Stimulated activated CD4-positive, alpha-beta T cell treated with anti-CD3 and anti-CD28 coated beads, Interleukin-1b, Interleukin-23, amount 100 ng/mL, for 24 hours (primary cell): ENCODE results near the gene DAP.
"Not testable (repeated sequence)": the region's sequence is repeated elsewhere in the genome, so short reads cannot be mapped to it uniquely, and the experiment has no call there.

Experiments used
- DNase-seq, 4 experiments: peaks; one replicate each; pipeline ENCODE4 v3.0.0-alpha.2; 2020; ENCODE audit warnings: low read depth in 4 of 4, low spot score in 1 of 4

DAP gene

DNA sequence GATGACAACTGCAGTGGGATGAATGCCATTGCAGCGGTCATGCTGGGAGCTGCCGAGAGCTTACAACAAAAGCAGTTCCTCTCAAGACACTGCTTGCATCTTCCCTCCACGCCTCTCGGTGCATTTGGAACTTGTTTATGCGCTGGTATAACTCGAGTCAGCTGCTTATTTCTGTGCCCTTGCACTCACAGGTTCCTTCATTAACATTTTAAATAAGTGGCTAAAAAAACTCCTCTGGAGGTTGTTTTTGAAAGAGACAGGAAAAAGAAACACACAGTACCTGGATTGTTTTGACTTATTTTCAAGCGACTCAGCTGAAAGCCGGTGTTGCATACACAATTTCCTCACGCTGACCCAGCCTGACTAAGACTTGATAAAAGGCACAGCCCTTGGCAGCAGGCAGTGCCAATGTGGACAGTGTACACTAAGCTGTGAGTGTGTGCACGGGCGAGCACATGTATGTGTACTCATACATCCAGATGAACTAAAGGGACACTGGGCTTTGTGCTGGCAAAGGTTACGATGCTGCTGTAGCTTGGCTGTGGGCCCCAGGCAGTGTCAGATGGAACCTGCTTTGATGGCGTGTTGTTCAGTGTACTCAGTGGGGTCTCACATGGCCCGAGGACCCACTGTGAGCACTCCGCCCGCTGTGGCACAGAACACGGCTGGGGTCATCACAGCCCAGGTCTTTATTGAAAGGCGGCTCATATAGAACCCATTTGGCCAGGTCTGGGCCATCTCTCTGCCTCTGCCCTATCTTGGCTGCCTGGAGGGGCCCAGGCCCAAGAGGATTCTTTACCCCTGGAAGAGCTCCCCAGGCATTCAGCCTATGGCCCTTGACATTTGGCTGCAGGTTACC, 104.8 kb downstream of the DAP start:
- no peak for DNase-seq

DNA sequence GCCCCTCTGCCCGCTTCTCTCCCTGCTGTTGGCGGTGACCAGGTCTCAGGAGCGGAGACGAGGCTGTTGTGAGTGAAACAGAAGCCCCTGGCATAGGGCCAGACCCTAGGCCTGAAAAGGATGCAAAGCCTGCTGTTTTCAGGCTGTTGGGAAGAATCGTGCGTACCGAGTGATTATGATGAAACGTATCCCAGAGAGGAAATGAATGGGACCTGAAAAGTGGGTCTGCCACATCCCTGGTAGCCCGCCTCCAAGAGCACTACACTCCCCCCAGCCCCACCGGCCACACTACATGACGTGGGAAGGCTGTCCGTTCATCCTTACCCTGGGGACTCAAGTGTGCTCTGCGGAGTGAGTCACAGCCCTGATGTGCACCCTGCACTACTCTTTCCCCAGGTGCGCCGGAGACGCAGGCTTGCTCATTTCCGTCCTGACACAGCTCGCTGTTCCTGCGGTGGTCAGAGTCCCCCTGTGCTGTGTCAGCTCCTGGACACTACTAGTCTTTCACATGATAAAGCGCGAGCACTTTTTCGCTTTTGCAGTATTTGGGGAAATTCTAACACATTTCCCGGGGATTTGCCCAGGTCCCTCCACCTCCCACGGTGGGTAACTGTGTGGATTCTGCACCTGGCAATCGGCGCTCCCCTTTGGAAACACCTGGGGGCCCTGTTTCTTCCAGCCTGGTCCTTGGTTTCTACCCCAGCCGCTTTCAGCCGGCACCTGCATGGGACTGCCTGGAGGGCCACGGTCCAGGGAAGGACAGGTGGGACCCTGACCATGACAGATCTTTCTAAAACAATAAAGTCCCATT, 105.7 kb downstream of the DAP start:
- no peak for DNase-seq

DNA sequence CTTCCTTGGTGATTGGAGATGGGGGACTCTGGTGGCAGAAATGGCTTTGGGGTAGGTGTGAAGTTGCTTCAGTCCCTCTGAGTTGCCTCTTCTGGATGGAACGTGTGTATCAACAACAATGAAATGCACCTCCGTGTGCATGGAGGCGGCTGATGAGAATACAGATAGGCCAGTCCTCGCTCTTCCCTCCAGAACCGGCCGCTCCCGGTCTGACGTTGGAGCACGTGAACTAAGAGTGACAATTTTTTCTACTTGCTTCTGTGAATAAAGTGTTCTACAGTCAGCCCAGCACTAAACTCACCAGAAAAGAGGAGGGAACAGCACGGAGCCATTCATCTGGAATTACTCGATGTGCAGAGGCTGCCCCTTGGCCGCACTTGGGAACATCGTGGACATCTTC, 106.5 kb downstream of the DAP start:
- no peak for DNase-seq

DNA sequence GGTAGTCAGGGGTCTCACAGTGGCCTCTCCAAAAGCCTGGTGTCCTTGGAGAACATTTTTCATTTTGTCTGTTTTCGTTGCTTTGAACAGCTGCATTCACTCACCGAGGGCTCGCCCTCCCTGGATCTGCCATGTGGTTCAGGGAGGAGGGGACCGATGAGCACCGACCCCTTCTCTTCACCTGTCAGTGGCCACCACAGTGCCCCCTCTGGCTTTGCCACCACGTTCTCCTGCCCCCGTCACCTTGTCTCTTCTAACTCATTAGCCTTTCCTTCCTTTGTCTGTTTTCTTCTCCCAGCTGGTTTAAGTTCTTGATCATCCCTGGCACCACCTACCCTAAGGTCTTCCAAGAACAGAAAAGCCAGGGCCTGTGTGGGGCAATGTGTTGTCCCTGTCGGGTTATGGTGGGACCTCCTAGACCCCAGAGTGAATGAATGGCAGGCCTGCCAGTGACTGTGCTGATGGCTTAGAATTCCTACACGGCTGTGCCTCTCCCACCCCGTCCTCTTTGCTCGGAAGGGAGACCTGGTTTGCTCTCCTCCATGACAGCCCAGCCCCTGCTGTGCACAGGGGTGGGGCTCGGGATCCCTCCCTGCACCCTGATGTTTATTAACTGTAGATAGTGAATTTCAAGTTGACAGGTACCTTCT, 107.2 kb downstream of the DAP start:
- no peak for DNase-seq

DNA sequence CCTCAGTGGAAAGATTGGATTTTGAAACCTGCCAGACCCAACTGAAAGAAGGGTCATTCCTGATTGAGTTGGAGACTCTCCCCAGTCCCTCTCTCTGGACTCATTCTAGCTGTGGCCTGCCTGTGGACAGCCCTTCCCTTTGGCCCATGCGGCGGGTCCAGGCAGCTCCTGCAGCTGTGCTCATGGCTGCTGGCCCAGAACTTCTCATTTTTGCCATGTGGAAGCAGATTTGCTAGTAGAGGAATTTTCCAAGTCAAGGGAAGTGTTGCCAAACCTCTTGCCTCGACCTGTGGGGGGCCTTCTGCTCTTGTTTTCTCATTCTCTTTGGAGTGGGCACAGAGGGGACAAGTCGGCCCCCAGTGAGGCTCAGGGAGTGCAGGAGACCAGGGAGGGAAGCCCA, 108.0 kb downstream of the DAP start:
- no peak for DNase-seq

DNA sequence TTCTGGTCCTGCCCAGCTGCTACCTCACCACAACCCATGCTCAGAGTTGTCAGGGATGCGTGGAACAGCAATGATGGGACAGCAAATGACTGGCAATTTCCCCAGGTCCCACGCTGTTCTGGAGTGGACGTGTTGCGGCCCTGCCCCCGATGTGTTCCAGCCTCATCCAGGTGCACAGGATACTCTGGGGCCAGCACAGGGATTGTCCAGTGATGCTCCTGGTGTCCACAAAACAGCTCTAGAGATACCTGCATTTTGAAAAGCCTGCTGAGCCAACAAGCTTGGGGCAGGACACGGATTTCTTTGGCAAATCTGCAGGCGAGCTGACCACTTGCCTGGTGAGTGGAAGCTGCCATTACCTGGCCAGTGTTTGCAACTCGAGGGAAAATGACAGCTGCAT, 108.4 kb downstream of the DAP start:
- no peak for DNase-seq

DNA sequence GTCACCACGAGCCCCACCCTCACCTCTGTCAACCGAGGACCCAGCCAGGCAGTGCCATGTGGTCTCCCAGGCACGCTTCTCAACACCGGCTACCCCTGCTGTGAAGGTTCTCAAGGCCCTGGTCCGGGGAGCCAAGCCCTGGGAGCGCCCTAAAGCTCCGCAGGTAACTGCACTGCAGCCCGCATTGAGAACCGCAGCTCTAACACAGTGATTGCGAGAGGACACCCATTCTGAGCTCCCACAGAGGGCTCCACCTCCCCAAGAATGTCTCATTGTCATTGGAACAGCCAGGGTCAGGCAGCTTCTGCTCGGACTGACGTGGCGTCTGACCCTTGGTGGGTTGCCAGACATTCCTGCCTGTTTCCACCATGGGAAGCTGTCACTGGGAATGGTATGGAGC, 108.9 kb downstream of the DAP start:
- no peak for DNase-seq

DNA sequence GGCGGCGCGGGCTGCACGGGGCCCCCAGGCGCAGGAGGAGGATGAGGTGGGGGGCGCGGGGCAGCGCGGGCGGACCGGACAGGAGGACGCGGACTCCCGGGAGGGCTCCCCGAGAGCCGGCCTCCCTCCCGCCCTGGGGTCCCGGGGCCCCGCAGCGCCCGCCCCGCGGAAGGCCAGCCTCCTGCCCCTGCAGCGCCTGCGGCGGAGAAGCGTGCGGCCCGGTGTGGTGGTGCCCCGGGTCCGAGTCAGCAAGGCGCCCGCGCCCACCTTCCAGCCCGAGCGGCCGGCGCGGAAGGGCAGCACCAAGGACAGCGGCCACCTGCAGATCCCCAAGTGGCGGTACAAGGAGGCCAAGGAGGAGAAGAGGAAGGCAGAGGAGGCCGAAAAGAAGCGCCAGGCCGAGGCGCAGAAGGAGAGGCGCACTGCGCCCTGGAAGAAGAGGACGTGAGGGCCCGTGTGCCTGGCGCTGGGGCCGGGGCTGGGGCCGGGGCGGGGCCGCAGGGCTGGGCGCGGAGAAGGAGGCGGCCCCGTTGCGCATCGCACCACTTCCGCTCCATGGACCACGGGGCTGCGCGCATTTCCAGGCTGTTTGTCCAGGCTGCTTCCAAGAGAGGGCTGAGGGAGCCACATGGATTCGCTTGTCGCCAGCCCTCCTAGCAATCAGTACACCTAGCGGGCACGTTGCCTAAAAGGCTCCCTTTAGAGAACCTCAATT, 111.2 kb downstream of the DAP start:
- DNase-seq, result no peak

DNA sequence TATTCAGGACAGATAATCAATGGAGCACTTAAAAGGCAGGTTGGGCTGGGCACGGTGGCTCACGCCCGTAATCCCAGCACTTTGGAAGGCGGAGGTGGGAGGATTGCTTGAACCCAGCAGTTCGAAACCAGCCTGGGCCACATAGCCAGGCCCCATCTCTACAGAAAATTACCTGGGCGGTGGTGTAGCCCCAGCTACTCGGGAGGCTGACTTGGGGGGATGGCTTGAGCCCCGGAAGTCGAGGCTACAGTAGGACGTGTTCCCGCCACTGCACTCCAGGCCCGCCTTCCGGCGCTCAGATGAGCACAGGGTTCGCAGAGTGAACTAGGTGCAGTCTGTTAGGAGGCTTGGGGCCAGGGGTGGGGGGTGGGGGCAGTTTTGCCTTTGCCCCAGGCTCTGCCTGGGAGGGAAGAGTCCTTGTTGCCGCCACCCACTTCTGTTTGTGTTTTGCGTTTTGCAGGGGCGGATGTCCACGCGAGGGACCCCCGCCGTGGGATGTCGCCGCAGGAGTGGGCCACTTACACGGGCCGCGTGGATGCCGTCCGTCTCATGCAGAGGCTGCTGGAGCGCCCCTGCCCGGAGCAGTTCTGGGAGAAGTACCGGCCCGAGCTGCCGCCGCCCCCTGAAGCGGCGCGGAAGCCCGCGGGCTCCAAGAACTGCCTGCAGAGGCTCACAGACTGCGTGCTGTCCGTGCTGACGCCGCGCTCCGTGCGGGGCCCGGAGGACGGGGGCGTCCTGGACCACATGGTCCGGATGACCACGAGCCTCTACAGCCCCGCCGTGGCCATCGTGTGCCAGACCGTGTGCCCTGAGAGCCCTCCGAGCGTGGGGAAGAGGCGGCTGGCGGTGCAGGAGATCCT, 112.0 kb downstream of the DAP start:
- DNase-seq, result no peak

DNA sequence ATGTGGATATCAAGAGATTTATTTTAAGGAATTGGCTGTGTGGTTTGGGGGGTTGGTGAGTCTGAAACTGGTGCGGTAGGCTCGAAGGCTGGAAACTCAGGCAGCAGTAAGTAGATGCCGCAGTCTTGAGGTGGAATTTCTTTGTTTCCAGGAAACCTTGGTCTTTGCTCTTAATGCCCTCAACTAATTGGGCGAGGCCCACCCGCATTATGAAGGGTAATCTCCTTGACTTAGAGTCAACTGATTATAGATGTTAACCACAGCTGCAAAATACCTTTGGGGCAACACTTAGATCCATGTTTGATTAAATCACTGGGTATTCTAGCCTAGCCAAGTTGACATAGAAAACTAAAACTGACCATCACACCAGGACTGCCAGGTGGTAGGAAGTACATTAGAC, 113.4 kb downstream of the DAP start:
- DNase-seq, result no peak

DNA sequence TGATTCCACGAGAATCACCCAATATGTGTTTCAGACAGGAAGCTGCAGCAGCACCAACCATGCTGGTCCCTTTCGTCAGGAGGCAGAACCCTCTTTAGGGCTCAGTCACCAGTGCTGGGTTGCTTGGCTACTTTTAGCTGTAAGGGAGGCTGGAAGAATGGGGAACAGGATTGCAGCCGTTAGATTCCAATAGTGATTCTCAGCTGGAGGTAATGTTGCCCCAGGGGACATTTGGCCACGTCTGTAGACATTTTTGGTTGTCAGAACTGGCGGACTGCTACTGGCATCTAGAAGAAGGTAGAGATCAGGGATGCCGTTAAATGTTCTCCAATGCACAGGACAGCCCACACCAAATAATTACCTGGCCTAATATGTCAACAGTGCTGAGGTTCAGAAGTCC, 115.4 kb downstream of the DAP start:
- DNase-seq, result no peak

DNA sequence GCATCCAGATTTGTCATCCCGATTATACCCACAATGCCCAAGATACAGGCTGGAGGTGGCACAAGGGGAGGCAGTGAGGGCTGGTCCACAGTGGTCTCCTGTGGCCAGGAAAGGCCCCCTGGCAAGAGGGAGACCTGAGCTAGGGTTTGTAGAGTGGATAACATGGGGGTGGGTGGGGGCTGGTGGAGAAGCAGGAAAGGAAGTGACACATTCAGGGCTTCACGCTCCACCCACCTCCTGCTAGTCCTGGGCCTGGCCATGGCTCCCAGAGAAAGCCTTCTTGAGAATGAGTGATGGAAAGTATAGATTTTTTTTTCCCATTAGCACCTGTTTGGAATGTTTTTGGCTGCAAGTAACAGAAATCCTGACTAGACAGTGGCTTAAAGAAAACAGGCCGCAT, 115.9 kb downstream of the DAP start:
- no peak for DNase-seq

DNA sequence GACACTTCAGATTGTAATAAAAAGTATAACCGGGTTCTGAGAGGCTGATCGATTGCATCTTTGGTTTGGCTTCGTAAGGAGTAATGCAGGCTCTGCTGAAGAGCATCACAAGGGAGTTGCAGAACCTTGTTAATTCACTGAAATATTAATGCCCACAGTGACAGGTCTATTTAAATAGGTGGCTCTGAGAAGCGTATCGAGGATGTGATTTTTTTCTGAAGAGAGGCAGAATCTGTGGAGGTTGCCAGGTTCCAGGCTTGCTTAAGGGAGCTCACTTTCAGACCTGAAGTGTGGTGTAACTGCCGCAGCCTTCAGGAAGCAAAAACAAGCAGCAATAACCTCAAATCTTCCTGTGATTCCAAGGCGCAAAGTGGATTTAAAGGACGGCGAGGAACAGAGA, 116.8 kb downstream of the DAP start:
- DNase-seq, result no peak

DNA sequence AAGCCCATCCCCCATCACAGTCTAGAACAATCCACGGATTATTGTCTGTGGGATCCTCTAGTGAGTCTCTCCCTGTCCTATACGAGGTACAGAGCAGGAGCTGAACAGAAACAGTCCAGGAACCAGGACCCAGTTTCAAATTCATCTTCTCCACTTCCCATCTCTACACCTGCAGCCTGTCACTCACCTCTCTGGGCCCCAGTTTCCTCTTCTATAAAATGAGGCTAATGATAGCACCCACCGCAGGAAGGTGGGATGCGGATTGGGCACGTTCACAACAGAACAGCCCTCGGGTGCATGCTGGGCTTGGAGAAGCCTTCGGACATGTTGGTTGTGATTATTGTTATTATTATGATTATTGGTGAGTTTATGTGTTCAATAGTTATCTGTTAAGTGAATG, 118.7 kb downstream of the DAP start:
- DNase-seq, result no peak

DNA sequence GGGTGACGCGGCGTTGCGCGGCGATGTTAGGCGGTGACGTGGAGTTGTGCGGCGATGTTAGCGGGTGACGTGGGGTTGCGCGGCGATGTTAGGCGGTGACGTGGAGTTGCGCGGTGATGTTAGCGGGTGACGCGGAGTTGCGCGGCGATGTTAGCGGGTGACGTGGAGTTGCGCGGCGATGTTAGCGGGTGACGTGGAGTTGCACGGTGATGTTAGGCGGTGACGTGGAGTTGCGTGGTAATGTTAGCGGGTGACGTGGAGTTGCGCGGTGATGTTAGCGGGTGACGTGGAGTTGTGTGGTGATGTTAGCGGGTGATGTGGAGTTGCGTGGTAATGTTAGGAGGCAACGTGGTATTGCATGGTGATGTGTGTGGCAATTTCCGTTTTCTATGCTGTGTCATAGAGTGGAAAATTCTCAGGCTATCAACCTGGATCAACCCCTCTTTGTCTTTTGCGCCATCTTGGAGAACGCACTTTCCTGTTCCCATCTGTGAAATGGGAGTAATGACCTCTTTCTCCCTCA, 121.1 kb downstream of the DAP start:
- no peak for DNase-seq

DNA sequence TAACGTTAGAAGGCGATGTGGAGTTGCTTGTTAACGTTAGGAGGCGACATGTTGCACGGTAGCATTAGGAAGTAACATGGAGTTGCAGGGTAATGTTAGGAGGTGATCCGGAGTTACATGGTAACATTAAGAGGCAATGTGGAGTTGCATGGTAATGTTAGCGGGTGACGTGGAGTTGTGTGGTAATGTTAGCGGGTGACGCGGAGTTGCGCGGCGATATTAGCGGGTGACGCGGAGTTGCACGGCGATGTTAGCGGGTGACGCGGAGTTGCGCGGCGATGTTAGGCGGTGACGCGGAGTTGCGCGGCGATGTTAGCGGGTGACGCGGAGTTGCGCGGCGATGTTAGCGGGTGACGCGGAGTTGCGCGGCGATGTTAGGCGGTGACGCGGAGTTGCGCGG, 122.3 kb downstream of the DAP start:
- DNase-seq, result not testable (repeated sequence)

DNA sequence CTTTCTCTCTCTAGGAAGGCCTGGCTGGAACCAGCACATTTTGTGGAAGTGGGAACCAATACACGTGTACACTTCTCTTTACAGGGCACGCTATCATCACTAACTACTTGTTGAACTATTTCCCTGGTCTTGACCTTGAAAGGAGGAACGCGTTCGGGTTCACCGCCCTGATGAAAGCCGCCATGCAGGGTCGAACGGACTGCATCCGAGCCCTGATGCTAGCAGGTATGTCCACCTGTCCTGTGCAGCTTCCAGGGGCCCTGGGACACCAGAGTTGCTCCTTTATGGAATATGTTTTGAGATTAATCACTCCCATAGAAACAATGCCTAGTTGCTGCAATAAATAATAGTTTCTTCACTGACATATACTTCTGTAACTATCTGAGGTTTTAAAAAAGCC, 123.1 kb downstream of the DAP start:
- DNase-seq, result no peak

DNA sequence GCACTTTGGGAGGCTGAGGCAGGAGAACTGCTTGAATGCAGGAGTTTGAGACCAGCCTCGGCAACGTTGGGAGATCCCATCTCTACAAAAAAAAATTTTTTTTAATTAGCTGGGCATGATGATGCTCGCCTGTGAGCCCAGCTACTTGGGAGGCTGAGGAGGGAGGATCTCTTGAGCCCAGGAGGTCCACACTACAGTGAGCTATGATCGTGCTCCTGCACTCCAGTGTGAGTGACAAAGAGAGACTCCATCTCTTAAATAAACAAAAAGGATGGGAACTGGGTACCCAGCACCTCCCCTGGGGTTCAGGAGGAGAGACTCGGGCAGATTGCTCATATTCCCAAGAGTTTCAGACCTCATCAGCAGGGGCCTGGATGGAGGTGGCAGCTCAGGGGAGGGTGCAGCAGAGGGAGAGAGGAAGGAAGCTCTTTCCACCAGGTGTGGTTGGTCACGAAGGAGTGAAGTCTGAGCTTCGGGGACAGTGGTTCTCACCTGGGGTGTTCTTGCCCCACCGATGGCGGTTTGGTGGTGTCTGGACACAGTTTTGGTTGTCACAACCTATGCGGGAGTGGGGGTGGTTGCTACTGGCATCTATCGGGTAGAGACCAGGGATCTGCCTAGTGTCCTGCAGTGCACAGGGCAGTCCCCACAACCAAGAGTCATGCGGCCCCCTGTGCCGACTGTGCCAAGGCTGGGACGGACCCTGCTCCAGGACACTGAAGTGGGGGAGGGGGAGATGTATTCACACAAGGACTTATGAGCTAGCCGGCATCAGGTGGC, 124.5 kb downstream of the DAP start:
- DNase-seq, result no peak

DNA sequence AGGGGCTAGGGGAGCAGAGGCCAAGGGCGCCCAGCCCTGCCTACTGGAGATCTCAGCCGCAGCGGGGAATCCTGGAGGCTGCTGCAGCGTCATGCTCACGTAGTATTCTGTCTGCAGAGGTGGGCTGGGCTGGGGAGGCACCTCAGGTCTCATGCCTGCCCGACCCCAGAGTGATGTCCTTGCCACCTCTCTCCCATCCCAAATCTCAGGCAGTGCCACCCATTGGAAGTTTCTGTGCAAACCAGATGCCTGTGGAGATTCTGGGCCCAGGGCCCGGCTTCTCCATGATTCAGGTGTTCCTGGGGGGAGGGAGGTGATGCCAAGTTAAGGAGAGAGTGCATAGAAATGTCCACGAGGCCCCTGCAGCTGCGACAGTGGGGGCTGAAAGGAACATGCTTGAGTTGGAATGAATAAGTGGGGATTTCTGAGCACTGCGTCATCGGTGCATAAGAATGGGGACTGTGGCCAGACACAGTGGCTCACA, 125.1 kb downstream of the DAP start:
- peak in 1 of 4 experiments; percentile 34 for DNase-seq
